H9 (cell line): ENCODE measurements around the gene IFIH1. TPM values are rescaled to one million over a fixed set of nuclear protein-coding genes. Genes with fewer than 3 reads are reported as not detected.

Experiments used
- DNase-seq: peaks from one replicate; pipeline ENCODE4 v3.0.0-alpha.2; 2017
- H2AFZ ChIP-seq: one replicate; pipeline ENCODE4 v1.6.1; 2013; ENCODE audit warnings: mild to moderate bottlenecking, low read length, control low read depth, moderate library complexity
- H2AK5ac ChIP-seq: 2 replicates; pipeline ENCODE4 v1.6.1; 2013; ENCODE audit warnings: low read length, control low read depth, mixed read lengths; ENCODE audit not compliant: insufficient read length
- H2BK120ac ChIP-seq: one replicate; pipeline ENCODE4 v1.6.1; 2013; ENCODE audit warnings: low read depth, mild to moderate bottlenecking, low read length, control low read depth, inconsistent platforms; ENCODE audit not compliant: poor library complexity, severe bottlenecking
- H2BK12ac ChIP-seq: 2 replicates; pipeline ENCODE4 v1.6.1; 2013; ENCODE audit warnings: low read length, control low read depth, mixed read lengths, low read depth; ENCODE audit not compliant: insufficient read length
- H2BK15ac ChIP-seq: 2 replicates; pipeline ENCODE4 v1.6.1; 2013; ENCODE audit warnings: low read depth, low read length, control low read depth
- H2BK20ac ChIP-seq: one replicate; pipeline ENCODE4 v1.6.1; 2013; ENCODE audit warnings: low read depth, mild to moderate bottlenecking, low read length, control low read depth, inconsistent platforms; ENCODE audit not compliant: poor library complexity, severe bottlenecking
- H2BK5ac ChIP-seq: 2 replicates; pipeline ENCODE4 v1.6.1; 2013; ENCODE audit warnings: low read length, control low read depth, mixed read lengths; ENCODE audit not compliant: insufficient read length
- H3K14ac ChIP-seq: 2 replicates; pipeline ENCODE4 v1.6.1; 2013; ENCODE audit warnings: low read length, control low read depth; ENCODE audit not compliant: insufficient read depth
- H3K18ac ChIP-seq: 2 replicates; pipeline ENCODE4 v1.6.1; 2013; ENCODE audit warnings: low read depth, mild to moderate bottlenecking, mixed read lengths, low read length, control low read depth; ENCODE audit not compliant: insufficient read length
- H3K23ac ChIP-seq: 2 replicates; pipeline ENCODE4 v1.6.1; 2013; ENCODE audit warnings: low read length, control low read depth, mixed read lengths, low read depth; ENCODE audit not compliant: insufficient read length
- H3K23me2 ChIP-seq: 2 replicates; pipeline ENCODE4 v1.6.1; 2013; ENCODE audit warnings: low read depth, mild to moderate bottlenecking, mixed read lengths, low read length, control low read depth; ENCODE audit not compliant: insufficient read length, poor library complexity, severe bottlenecking
- H3K27ac ChIP-seq: 2 replicates; pipeline ENCODE4 v1.5.1; 2013; ENCODE audit warnings: low read length, control low read depth, mixed read lengths, low read depth; ENCODE audit not compliant: insufficient read length
- H3K27me3 ChIP-seq: 2 replicates; pipeline ENCODE4 v1.6.1; 2013; ENCODE audit warnings: low read length, control low read depth, inconsistent platforms; ENCODE audit not compliant: insufficient read depth
- H3K4ac ChIP-seq: 2 replicates; pipeline ENCODE4 v1.6.1; 2013; ENCODE audit warnings: low read depth, mild to moderate bottlenecking, control low read depth, inconsistent platforms, low read length, moderate library complexity
- H3K4me1 ChIP-seq: 2 replicates; pipeline ENCODE4 v1.6.1; 2013; ENCODE audit warnings: low read length, control low read depth, inconsistent platforms; ENCODE audit not compliant: insufficient read depth
- H3K4me2 ChIP-seq: 2 replicates; pipeline ENCODE4 v1.6.1; 2013; ENCODE audit warnings: low read length, control low read depth, mixed read lengths; ENCODE audit not compliant: insufficient read length, insufficient read depth
- H3K56ac ChIP-seq: 2 replicates; pipeline ENCODE4 v1.6.1; 2013; ENCODE audit warnings: low read depth, mild to moderate bottlenecking, mixed read lengths, low read length, control low read depth; ENCODE audit not compliant: insufficient read length
- H3K79me1 ChIP-seq: 2 replicates; pipeline ENCODE4 v1.6.1; 2013; ENCODE audit warnings: low read depth, mild to moderate bottlenecking, moderate library complexity, low read length, control low read depth, inconsistent platforms; ENCODE audit not compliant: insufficient read depth, poor library complexity, severe bottlenecking
- H3K79me2 ChIP-seq: 2 replicates; pipeline ENCODE4 v1.6.1; 2013; ENCODE audit warnings: low read length, control low read depth, inconsistent platforms; ENCODE audit not compliant: insufficient read depth
- H3K9ac ChIP-seq: 2 replicates; pipeline ENCODE4 v1.6.1; 2013; ENCODE audit warnings: low read length, control low read depth, mixed read lengths; ENCODE audit not compliant: insufficient read length; ENCODE audit errors: extremely low read depth
- H3K9me3 ChIP-seq: one replicate; pipeline ENCODE4 v1.6.1; 2013; ENCODE audit warnings: low read depth, low read length, inconsistent platforms; ENCODE audit not compliant: control insufficient read depth
- H3T11ph ChIP-seq: one replicate; pipeline ENCODE4 v1.6.1; 2013; ENCODE audit warnings: mild to moderate bottlenecking, low read length, control low read depth, inconsistent platforms
- H4K20me1 ChIP-seq: one replicate; pipeline ENCODE4 v1.6.1; 2013; ENCODE audit not compliant: control insufficient read depth, insufficient read length, insufficient read depth
- H4K5ac ChIP-seq: 2 replicates; pipeline ENCODE4 v1.6.1; 2013; ENCODE audit warnings: low read depth, mild to moderate bottlenecking, mixed read lengths, low read length, control low read depth; ENCODE audit not compliant: insufficient read length
- H4K8ac ChIP-seq: replicated peaks from 2 replicates; pipeline ENCODE4 v1.6.1; 2013; ENCODE audit warnings: low read length, control low read depth, mixed read lengths, low read depth; ENCODE audit not compliant: insufficient read length
- H4K91ac ChIP-seq: 2 replicates; pipeline ENCODE4 v1.6.1; 2013; ENCODE audit warnings: low read depth, mild to moderate bottlenecking, moderate library complexity, mixed read lengths, low read length, control low read depth; ENCODE audit not compliant: insufficient read length
- H3K27ac Mint-ChIP-seq, 3 experiments: 2 replicates in 2 of 3; 3 replicates in 1 of 3; pipeline ENCODE4 v1.8.0; 2020 to 2021; ENCODE audit warnings: mixed read lengths in 3 of 3, mild to moderate bottlenecking in 1 of 3, moderate library complexity in 1 of 3
- H3K27me3 Mint-ChIP-seq: 2 replicates; pipeline ENCODE4 v1.8.0; 2021; ENCODE audit warnings: low read depth, mild to moderate bottlenecking, moderate library complexity, mixed read lengths
- H3K36me3 Mint-ChIP-seq, 3 experiments: 2 replicates in 2 of 3; 3 replicates in 1 of 3; pipeline ENCODE4 v1.8.0; 2020 to 2021; ENCODE audit warnings: low read depth in 3 of 3, mixed read lengths in 3 of 3; ENCODE audit not compliant: insufficient read depth in 1 of 3
- H3K4me1 Mint-ChIP-seq, 2 experiments: 2 replicates each; pipeline ENCODE4 v1.8.0; 2020; ENCODE audit warnings: mixed read lengths in 2 of 2
- H3K4me3 Mint-ChIP-seq, 2 experiments: 2 replicates in 1 of 2; 3 replicates in 1 of 2; pipeline ENCODE4 v1.8.0; 2020 to 2021; ENCODE audit warnings: mild to moderate bottlenecking in 2 of 2, mixed read lengths in 2 of 2, moderate library complexity in 1 of 2
- H3K9me3 Mint-ChIP-seq, 2 experiments: 2 replicates in 1 of 2; 3 replicates in 1 of 2; pipeline ENCODE4 v1.8.0; 2020; ENCODE audit warnings: mild to moderate bottlenecking in 2 of 2, mixed read lengths in 2 of 2, moderate library complexity in 1 of 2
- WGBS: extraction: QIAGEN DNeasy Blood & Tissue Kit; methylation state at CpG from one replicate; pipeline ENCODE4 v1.1.7; 2013; ENCODE audit warnings: missing lambda C conversion rate, low lambda C conversion rate, mixed read lengths; ENCODE audit not compliant: insufficient read length; ENCODE audit errors: extremely low coverage; 5-methylcytosine and 5-hydroxymethylcytosine counted together
- total RNA-seq: library from RNA; stranded (reverse); gene quantifications from 2 replicates; pipeline ENCODE4 v1.2.1, GENCODE V29; 2021
- TF ChIP-seq, protein P1 (sequence below): fragments of 200-600 bp; sonication (generic); conservative IDR thresholded peaks from 3 replicates; pipeline ENCODE4 v1.8.0; 2021; ENCODE audit warnings: antibody characterized with exemption, mild to moderate bottlenecking

IFIH1 gene
- total RNA-seq, 1 experiment from 2014 or later, result 0.81 TPM

DNA sequence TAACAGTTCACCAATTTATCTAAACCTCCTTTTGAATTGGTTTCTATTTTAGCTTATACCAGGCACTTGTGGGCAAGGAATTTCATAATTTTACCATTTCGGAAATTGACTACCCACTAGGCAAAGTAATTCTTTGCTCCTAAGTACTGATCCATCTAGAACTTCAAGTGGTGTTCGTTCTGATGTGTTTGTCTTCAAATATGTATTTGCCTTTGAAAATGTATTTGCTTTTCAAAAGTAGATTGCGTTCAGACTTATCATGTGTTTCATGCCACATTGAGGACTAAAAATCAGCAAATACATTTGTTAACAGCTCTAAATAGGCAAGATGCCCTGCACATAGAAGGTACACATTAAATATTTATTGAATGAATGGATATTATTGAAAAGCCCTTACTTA is 26.7 kb downstream of the IFIH1 start:
- DNase-seq, result no peak
- Histone ChIP-seq H3K23ac (no peak overlapping the region), H3K9ac (no peak overlapping the region), H4K5ac (no peak overlapping the region), H4K8ac (no peak overlapping the region), H2AK5ac (no peak overlapping the region), H3T11ph (no peak overlapping the region), H3K23me2 (no peaks in the 10 kb centered on the region), H2BK12ac (no peak overlapping the region), H2BK120ac (no peak overlapping the region), H3K9me3 (no peaks in the 10 kb centered on the region), H3K18ac (no peak overlapping the region), H3K4me1 (no peaks in the 10 kb centered on the region; the same call in 1 of the 2 replicates), H3K4me2 (no peak overlapping the region), H2BK20ac (no peak overlapping the region), H3K27me3 (no peaks in the 10 kb centered on the region), H3K56ac (no peak overlapping the region), H2BK5ac (no peak overlapping the region), H4K20me1 (no peaks in the 10 kb centered on the region), H4K91ac (no peak overlapping the region), H2BK15ac (no peak overlapping the region), H3K14ac (no peak overlapping the region), H3K4ac (no peak overlapping the region), H2AFZ (no peak overlapping the region), H3K79me2 (no peaks in the 10 kb centered on the region), H3K79me1 (no peaks in the 10 kb centered on the region), H3K27ac (no peak overlapping the region)
- Mint-ChIP-seq H3K27ac (no peak overlapping the region), H3K27me3 (no peaks in the 10 kb centered on the region), H3K9me3 (no peaks in the 10 kb centered on the region), H3K4me3 (no peak overlapping the region), H3K4me1 (no peaks in the 10 kb centered on the region), H3K36me3 (no peaks in the 10 kb centered on the region)
- TF ChIP-seq, protein P1, sequence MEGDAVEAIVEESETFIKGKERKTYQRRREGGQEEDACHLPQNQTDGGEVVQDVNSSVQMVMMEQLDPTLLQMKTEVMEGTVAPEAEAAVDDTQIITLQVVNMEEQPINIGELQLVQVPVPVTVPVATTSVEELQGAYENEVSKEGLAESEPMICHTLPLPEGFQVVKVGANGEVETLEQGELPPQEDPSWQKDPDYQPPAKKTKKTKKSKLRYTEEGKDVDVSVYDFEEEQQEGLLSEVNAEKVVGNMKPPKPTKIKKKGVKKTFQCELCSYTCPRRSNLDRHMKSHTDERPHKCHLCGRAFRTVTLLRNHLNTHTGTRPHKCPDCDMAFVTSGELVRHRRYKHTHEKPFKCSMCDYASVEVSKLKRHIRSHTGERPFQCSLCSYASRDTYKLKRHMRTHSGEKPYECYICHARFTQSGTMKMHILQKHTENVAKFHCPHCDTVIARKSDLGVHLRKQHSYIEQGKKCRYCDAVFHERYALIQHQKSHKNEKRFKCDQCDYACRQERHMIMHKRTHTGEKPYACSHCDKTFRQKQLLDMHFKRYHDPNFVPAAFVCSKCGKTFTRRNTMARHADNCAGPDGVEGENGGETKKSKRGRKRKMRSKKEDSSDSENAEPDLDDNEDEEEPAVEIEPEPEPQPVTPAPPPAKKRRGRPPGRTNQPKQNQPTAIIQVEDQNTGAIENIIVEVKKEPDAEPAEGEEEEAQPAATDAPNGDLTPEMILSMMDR, result no peak
- no CpG with 5 or more reads among the region's 3 CpGs for WGBS
